HG02798 (cell line): Measurements from ENCODE around the gene CARS1.
A peak's percentile ranks its signal among the peaks of the same experiment; 100 is the strongest.

Source experiments
- ATAC-seq: cut with Tn5 transposase; IDR thresholded peaks from one replicate; pipeline ENCODE4 v1.9.1; 2021; ENCODE audit warnings: mild to moderate bottlenecking; ENCODE audit not compliant: unreplicated experiment, poor library complexity

Gene CARS1

GRCh38 chr11:3057069-3057963 lies at the start of gene CARS1:
Gene CARS1, minus strand, starts transcription at chr11:3057423. Its CDS starts 56 bp downstream, at chr11:3057367.
- peak; percentile 99 for ATAC-seq

DNA sequence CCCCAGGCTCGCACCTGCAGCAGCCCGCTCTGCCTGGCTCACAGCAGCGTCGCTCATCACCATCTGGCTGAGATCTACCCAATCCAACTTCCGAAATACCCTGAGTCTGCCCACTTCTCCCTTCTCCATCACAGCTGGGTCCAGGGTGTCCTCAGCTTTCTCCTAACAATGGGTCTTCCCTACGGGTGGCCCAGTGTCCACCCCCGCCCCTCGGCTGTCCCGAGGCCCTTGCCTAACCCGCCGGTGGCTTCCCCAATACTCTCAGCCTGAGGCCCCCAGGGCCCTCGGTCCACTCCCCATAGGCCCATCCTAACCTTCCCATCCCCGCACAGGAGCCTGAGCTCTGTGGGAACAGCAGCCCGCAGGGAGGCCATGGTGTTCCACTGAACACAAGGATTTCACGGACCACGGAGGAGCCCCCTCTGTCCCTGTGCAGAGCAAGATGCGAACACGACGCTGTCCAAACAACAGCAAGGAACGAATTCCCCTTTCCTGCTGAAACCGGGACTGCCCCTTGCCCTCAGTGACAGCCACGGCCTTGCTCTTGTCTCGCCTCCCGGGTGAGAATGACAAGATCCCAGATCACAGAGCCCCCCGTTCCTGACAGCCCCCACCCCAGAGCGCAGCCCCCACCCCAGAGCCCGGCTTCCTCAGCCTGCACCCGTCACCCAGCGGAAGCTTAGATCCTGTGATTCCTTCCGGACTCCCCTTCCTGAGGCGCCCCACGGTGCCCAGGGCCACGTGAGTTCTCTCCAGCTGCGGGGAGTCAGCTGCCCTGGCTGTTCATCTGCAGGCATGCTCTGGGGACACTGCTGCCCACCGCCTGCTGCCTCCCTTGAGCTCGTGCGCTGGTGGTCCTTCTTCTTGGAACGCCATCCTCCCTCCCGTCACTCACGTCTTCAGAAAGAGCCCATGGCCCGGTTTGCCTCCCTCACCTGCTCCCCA lies 48.8 kb upstream of the CARS1 start:
- ATAC-seq = no peak

DNA sequence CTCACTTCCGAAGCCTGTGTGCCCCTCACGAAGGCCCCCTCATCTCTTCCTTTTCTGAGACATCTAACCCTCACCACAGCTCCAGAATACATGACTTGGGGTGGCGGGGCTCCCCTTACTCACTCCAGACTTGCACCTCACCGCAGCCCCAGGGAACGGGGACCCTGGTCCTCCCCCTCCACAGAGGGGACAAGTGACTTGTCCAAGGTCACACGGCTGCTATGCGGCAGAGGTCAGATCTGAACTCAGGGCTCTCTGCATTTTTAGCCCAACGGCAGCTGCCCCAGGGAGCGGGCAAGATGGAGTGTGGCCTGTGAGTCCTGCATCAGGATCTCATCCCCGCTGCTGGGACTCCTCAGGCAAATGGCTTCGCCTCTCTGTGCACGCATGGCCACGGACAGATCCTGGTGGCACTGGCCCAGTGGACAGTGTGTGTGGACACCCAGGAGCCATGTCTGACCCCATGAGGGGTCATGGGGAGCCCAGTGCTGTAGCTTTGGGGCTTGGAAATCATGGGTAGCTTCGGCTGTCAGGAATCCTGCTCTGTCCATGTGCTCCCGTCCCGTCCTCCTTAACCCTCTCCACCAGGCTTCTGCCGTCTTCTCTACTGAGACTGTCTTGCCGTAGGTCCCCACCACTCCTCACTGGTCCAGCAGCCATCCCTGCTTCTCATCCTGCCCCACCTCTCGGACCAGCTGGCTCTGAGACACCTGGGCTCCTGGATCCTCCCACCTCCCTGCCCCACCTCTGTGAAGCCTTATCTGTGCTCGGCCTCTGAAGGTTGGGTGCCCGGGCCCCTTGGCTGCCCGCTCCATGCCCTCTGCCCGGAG lies 48.0 kb upstream of the CARS1 start:
- ATAC-seq = no peak

DNA sequence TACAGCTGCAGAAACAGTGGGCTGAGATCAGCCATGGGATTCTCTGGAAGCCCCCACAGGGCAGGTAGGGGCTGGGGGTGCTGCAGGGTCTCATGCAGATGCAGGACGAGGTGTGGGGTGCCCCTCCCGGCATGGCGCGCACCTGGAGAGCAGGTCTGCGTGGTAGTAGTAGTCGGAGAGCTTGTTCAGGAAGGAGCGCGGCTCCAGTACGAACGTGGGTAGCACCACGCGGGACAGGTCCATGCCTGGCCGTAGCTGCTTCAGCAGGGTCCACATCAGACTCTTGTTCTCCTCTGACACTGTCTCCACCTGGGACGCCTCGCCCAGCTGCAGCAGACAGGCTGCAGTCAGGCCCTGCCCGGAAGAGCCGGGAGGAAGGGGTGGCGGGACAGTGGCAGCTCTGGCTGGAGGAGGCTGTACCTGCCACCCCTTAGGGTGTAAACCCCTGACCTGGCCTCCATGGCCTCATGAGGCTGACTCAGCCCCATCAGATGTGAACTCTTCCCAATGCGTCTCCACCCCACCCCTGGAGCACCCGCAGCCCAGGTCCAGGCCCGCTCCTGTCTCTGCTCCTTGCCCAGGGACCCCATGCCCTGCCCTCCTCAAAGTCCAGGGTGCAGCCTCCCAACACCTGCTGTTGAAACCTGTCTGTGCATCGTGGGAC lies 47.0 kb upstream of the CARS1 start:
- no peak for ATAC-seq

- ATAC-seq = no peak
These were observed 45.9 kb upstream of the CARS1 start for GRCh38 chr11:3103076-3103475.

GRCh38 chr11:3102641-3102921 lies 45.4 kb upstream of the CARS1 start:
- ATAC-seq = no peak

DNA sequence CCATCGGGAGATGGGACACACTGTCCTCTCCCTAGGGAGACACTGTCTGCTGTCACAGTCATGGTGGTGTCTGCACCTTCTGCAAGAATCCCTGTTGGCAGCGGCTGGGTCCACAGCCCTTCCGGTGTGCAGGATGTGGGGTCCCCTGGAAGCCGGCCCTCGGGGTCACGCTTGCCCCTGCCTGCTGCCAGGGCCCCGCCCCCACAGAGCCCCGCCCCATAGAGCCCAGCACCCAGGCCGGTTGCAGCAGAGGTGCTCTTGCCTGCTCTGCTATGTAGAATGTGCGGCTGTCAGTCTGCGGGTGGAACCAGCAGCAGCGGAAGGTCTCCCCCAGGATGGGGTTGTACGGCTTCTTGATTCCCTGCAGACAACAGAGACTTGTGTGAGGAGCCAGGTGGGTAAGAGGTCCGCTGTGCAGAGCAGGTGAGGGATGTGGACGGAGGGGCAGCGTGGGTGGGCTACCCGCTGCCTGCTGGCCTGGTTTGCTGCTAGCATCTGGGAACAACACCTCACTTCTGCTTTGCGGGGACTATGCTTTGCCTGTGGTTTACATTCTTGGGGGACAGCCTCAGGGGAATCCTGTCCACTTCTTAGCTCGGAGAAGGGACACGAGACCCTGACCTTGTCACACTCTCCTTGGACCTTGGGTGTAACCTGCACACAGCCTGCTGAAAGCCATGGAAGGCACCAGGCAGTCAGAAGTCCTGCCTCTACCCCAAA lies 44.9 kb upstream of the CARS1 start:
- ATAC-seq = no peak

GRCh38 chr11:3099178-3099577 lies 42.0 kb upstream of the CARS1 start:
- no peak for ATAC-seq

GRCh38 chr11:3096909-3097530 lies 39.8 kb upstream of the CARS1 start:
- no peak for ATAC-seq

DNA sequence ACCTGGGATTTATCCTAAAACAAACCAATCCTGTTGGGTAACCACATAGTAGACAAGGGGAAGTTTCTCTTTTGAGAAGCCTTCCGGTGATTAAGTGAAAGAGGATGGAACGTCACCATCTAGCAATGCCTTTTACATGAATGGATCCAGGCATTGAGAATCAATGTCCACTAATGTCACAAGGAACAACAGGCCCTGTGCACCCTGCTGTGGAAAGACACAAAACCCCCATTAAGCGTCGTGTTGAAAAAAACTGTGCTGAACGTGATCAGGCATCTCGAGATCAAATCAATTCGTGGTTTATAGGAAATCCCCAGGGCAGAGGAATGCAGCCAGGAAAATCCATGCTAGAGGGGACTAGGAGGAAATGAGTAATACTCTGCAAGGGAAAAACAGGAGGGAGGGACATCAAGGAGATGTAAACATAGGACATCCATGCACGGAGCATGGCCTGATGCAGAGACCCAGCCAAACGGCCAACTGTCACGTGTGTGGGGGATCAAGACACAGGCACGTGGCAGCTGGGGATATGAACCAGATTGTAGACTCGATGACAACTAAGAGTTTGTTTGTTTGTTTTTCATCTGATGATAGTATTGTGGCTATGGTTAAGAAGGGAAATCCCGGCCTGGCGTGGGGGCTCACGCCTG lies 38.6 kb upstream of the CARS1 start:
- ATAC-seq = no peak

GRCh38 chr11:3094223-3094824 lies 37.1 kb upstream of the CARS1 start:
- no peak for ATAC-seq

GRCh38 chr11:3093281-3094191 lies 36.3 kb upstream of the CARS1 start:
- no peak for ATAC-seq

DNA sequence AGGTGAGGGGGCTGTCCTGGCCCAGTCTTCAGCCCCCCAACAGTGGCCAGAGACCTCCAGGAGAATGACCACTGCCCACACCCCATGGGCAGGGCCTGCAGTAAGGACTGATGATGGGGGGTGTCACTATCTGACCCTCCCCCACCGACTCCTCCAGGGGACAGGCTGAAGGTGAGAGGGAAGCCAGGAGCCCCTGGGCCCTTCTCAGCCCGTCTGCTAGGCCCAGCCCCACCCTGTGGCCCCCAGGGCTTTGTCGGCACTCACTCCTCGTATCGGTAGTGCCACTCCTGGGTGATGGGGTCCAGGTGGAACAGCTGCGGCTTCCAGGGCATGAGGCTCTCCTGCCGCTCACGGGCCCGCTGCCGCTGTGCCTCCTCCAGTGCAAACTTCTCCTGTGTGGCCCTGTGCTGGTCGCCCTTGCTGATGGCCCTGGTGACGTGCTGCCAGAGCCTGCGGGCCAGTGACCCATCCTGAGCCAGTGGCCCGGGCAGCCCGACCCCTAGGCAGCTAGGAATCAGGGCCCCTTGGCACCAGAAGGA lies 35.4 kb upstream of the CARS1 start:
- ATAC-seq = no peak

DNA sequence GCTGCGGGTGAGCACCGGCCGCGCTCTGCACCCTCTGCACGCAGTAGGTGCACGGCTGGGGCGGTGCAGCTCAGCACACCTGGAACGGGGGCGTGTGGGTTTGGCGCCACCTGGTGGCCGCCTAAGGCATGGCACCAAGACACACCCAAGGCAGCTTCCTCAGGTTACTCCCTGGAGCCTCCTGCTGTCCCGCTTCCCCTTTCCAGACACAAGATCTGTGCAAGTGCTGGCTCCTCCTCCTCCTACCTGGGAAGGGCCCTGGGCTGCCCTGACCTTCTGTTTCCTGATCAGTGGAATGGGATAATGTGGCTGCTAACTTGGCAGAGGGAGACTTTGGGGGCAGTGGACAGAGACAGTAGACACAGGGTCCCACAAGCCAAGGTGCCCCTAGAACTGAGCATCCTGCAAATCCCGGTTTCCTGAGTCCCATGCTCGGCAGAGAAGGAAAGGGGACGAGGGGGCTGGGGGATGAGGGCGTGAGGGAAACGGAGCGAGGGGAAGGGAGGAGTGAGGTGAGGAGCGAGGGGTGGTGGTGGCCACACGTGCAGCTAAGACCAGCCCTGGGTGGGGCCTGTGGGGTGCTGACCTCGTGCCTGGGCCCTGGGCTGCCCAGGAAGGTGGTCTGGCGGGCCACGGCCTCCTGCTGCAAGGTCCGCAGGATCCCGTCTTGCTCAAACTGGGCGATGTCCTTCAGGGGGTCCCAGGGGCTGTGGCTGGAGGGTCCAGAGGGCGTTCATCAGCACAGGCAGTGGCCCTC lies 34.8 kb upstream of the CARS1 start:
- peak; percentile 62 for ATAC-seq

GRCh38 chr11:3091081-3091845 lies 34.0 kb upstream of the CARS1 start:
- ATAC-seq = no peak
